Measurements from ENCODE around the gene DCST1.
A peak's percentile ranks its signal among the peaks of the same experiment; 100 is the strongest.

Gene DCST1

GRCh38 chr1:155014709-155015508 is 18.7 kb upstream of the DCST1 start:
- DNase-seq, result no peak

GRCh38 chr1:155015527-155016230 is 17.9 kb upstream of the DCST1 start:
- DNase-seq, result no peak

DNA sequence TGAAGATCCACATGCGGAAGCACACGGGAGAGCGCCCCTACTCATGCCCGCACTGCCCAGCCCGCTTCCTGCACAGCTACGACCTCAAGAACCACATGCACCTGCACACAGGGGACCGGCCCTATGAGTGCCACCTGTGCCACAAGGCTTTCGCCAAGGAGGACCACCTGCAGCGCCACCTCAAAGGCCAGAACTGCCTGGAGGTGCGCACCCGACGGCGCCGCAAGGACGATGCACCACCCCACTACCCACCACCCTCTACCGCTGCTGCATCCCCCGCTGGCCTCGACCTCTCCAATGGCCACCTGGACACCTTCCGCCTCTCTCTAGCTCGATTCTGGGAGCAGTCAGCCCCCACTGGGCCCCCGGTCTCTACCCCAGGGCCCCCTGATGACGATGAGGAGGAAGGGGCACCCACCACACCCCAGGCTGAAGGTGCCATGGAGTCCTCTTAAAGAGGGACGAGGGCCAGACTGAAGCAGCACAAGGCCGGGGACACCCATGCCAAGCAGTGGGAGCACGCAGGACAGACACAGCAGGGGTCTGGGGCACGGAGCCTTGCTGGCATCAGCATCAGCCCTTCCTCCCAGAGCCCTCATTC is 17.3 kb upstream of the DCST1 start:
- DNase-seq, result no peak

GRCh38 chr1:155017041-155017945 is 16.3 kb upstream of the DCST1 start:
- peak; percentile 95 for DNase-seq

GRCh38 chr1:155017946-155018316 is 15.7 kb upstream of the DCST1 start:
- DNase-seq, result no peak

GRCh38 chr1:155018617-155019348 is 14.8 kb upstream of the DCST1 start:
- no peak for DNase-seq

GRCh38 chr1:155019377-155020245 is 14.0 kb upstream of the DCST1 start:
- no peak for DNase-seq

DNA sequence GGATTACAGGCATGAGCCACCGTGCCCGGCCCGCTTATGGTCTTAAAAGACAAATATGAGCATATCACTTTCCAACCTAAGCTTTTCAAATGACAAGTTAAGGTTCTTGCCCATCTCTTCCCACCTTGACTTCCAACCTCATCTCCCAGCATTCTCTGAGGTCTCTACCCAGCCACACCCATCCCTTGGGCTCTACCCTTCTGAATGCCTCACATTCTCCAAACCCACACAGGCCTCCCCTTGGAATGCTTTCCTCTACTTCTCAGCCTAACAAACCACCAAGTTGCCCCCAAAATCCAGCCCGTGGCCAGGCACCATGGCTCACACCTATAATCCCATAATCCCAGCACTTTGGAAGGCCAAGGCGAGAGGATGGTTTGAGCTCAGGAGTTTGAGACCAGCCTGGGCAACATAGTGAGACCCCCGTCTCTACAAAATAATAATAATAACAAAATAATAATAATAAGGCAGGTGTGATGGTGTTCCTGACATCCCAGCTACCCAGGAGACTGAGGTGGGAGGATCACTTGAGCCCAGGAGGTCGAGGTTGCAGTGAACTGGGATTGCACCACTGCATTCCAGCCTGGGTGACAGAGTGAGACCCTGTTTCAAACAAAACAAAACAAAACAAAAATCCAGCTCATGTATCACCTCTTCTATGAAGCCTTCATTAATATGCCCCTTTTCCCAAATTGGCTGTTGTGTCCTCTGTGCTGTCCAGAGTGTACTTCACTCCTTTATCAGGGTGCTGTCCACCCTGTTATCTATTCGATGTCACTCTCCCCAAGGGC is 11.3 kb upstream of the DCST1 start:
- no peak for DNase-seq

GRCh38 chr1:155022927-155023236 is 10.7 kb upstream of the DCST1 start:
- DNase-seq, result no peak

DNA sequence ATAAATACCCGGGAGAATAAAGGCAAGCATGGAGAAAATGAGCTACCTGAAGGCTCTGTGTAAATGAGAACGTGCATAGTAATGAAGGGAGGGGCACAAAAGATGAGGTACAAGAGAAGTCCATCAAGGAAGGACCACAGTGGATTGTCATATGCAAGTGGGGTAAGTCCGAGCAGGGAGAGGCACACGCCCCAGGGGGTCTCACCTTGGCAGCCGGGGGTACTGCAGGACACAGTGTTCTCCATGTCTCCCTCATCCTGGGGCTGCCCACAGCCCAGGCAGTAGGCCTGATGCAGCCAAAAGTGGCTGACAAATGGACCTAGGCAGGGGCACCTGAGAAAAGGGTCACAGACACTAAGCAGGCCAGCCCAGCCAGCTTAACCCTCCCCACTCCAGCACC is 10.0 kb upstream of the DCST1 start:
- no peak for DNase-seq

DNA sequence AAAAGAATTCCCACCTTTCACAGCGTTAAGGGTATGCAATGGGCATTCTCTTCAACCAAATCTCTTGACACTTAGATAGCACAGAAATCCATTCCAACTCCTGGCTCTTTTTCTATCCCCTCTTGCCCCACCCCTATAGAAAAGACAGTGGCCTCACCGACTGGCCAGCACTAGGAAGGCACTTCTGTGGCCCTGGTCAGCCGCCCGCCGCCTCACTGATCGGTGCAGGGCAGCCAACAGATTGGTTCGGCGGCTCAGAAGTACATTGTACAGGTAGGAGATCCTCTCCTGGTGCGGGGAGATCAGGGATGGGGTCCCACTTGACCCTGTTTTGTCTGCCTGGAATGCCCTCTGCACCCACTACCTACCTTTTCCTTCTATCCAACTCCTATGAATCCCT is 9.3 kb upstream of the DCST1 start:
- no peak for DNase-seq

DNA sequence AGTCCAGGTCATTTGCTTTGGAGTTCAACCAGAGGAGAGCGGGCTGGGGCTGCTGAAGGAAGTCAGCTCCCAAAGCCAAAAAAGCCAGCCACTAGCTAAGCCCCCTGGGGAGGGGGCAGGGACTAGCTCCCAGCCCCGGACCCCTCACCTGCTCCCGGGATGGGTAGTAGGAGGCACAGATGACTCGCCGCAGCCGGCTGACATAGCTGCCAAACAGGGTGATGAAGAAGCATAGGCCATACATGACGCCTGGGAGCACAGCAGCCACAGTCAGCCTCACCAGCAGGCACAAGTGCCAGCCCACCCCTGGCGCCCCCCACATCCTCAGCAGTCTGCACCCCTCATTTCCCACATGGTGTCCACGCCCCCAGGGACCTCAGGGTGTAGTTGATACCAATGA is 7.5 kb upstream of the DCST1 start:
- no peak for DNase-seq

DNA sequence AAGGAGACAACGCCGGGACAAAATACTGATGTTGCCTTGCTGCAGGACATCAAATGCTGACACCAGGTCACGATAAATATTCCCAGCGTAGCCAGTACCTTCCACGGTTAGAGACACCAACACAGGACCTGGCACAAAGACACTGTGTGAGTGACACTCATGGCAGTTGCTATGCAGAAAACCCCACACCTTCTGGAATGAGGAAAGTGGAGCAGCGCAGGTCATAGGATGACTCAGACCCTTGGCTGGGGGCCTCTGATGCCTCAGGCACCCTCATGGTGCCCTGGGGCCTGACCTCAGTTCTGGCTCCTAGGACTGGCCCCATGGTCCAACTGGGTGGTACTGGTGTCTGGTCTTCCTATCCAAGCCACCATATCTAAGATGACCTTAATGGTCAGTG is 7.0 kb upstream of the DCST1 start:
- DNase-seq, result no peak

- DNase-seq, result no peak
Observed at GRCh38 chr1:155029513-155030242, 3.9 kb upstream of the DCST1 start.

- no peak for DNase-seq
Observed at GRCh38 chr1:155030243-155030795, 3.3 kb upstream of the DCST1 start.

DNA sequence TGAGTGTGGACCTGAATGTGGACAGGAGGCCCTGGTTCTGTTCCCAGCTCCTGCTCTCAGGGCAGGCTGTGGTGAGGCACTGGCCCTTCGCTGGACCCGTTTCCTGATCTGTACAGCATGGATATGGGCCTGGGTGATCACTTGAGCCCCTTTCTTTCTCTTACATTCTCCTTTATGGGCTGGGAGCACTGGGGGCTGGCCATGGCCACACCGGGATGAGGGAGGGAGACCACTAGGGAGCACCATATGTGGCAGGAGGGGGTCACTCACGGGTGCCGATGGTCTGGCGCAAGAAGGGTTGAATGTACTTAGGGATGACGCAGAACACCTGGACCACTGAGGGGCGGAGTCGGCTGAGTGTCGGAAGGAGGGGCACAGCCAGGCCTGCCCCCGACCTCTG is 2.7 kb upstream of the DCST1 start:
- no peak for DNase-seq

DNA sequence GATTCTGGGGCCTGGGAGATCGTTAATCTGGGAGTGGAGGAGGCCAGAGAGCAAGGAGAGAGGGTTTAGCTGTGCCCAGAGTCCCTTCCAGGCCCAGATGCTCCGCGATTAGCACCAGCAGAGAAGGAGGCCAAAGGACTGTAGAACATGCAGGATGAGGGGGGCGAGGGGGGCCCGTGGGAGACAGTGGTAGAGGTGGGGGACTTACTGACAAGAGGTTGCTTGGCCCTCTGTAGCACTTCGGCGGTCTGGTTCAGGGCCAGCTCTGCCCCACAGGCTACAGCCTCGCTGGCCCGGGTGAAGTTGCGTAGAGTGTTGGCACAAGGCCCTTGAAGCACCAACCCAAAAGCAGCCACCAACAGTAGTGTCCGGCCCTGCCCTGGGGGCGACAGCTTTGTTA is 738 bp upstream of the DCST1 start:
- DNase-seq, result no peak

- no peak for DNase-seq
Observed at GRCh38 chr1:155034318-155035208, 939 bp downstream of the DCST1 start.

Data from right kidney (tissue), 1 donor.